DMS 273 treated with DMSO at 0.1 percent for 48 hours (cell line): ENCODE measurements around the gene PPIP5K2.

Experiments
- DNase-seq: peaks from one replicate; lab custom pipeline; 2025; lab: John Stamatoyannopoulos, UW

Gene PPIP5K2

DNA sequence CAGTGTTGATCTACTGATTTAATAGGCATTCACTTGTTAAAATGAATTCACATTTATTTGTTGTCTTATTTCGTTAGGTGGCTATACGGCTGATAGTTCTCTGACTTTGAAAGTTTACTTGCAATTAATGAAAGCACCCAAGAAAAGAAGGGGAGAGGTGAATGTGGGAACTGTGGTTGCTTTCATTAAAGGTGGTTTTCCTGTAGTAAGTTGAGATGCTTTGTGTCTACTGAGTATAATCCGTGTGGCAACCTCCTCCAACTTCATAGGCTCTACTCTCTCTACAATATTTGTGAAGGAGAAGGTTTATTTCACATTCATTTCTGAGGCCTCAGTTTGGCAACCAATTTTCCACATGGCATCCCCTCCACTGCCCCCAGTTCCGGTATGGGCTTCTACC is 125.7 kb downstream of the PPIP5K2 start:
- no peak for DNase-seq

DNA sequence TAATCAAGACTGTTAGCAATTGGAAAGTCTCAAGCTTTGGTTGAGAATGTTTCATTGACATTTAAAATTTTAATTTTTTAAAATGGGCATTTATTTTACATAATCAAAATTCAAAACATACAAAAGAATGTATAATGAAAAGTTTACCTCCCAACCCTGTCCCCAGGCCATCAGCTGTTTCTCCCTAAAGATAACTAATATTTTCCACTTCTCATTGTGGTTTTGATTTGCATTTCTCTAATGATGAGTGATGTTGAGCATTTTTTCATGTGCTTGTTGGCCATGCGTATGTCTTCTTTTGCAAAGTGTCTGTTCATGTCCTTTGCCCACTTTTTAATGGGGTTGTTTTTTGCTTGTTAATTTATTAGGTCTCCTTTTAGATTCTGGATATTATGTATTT is 127.0 kb downstream of the PPIP5K2 start:
- no peak for DNase-seq

DNA sequence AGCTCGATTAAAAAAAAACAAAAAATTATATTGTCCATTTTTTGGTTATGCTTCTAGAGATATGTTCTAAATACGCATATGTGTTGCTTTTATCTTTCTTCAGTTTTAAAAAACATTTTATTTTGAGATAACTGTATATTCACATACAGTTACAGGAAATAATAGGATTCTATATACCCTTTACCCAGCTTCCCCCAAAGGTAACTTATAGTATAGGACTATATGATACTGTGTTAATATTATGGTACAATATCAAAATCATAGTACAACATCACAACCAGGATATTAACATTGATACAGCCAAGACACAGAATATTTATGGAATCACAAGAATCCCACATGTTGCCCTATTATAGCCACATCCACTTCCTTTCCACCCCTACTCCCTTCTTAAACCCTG is 129.0 kb downstream of the PPIP5K2 start:
- DNase-seq = no peak

DNA sequence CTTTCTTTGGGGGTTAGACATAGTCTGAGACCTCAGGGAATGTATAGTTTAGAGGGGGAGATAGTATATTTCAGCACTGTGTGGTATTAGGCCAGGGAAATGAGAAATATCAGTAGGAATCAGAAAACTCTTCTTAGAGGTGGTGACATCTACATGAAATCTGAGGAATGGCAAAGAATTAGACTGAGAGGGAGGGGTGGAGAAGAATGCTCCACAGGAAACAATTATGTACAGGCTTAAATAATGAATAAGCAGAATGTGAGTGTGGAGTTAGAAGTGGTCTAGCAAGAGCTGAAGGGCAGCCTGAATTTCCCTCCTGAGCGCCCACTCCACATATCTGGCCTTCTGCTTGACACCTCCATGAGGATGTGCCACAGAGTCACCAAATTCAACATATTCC is 134.8 kb downstream of the PPIP5K2 start:
- no peak for DNase-seq

DNA sequence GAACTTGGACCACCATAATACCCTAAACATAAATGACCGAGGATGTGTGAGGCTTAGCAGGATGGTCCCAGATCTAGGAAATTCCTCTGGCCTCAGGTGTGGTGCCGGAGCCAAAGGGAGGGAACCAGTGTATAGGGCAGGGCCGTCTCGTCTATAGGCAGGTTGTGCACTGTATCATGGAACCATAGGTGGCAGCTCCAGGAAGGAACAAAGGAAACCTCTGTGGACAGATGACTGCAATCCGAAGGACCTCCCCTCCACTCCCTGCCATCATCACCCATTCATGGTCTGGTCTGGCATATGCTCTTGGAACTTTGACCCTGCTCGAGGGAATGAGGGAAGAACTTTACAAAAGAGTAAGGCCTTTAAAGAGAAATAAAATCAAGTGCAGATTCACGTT is 135.6 kb downstream of the PPIP5K2 start:
- no peak for DNase-seq

DNA sequence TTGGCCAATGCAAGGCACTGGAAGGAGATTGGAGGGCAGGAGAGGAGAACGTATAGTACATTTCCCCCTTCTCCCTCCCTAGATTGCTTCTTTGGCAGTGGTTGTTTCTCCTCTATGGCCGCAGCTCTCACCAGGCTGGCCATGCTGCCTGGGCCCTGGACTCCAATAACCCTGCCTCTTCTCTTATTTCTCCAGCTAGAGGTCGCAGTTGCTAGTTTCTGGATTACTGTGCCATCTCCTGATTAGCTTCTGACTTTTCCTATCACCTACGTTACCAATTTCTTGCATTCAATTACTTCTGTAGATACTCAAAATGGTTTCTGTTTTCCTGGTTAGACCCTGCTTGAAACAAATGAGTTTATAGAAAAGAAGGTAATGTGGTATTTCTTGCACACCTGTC is 136.1 kb downstream of the PPIP5K2 start:
- no peak for DNase-seq

DNA sequence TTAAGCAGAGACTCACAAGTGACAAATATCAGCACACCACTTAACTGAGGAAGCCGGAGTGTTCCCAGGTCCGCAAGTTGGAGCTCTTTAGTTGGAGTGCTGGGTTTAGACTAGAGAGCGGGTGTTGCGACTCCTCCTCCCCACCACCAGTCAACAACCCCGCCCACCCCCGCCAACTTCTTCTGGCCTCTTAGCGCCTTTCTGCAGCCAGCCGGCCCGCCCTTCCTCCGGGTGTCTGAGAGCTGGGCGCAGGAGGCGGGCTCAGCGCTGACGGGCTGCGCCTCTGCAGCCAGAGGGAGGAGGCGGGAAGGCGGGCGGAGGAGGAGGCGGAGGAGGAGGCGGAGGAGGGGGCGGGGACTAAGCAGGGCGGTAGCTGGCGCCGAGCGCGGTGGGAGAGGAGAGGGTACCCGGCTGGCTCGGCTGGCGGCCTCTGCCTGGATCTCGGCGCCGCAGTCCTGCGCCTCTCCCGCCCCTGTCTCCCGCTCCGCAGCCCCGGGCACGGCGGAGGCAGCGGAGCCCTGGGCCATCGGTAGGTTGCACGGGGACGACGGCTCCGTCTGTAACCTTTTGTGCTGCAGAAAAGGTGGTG is 138.4 kb downstream of the PPIP5K2 start, which contains the start of gene MACIR:
TSS of gene MACIR (plus strand) at position 396 of the 589 bp plus-strand sequence. CDS start 17,157 bp downstream, outside the sequence.
- DNase-seq = peak; percentile 96

DNA sequence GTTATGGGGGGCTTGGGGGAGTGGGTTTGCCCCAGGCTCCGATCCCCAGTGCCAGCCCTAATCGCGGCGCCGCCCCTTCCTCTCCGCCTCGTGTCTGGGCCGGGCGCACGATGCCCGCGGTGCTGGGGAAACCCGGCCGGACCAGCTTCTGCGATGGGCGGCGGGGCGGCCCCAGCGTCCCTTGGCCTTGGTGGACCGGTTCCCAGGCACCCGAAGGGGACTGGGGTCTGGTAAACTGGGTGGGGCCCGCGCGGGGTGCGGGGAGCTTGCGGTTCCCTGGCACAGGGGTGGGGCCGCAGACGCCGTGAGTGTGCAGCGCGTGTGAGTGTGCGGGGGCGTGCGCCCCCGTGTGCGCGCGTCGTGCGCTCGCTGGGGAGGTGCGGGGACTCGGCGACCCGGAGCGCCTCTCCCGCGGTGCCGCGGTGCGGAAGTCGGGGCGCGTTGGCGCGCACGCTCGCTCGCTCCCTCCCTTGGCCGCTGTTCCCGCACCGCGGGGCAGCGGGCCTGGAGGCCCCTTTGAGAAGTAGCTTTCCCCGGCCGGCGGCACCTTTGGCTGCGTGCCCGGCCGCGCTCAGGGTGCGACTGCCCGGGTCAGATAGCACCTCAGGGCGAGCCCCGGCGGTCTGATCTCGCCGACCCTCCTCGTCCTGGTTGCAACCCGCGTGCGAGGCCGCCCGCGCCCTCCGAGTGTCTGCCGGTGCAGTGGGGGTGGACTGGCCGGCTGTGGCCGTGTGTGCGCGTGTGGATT is 139.0 kb downstream of the PPIP5K2 start:
- peak; percentile 69 for DNase-seq

DNA sequence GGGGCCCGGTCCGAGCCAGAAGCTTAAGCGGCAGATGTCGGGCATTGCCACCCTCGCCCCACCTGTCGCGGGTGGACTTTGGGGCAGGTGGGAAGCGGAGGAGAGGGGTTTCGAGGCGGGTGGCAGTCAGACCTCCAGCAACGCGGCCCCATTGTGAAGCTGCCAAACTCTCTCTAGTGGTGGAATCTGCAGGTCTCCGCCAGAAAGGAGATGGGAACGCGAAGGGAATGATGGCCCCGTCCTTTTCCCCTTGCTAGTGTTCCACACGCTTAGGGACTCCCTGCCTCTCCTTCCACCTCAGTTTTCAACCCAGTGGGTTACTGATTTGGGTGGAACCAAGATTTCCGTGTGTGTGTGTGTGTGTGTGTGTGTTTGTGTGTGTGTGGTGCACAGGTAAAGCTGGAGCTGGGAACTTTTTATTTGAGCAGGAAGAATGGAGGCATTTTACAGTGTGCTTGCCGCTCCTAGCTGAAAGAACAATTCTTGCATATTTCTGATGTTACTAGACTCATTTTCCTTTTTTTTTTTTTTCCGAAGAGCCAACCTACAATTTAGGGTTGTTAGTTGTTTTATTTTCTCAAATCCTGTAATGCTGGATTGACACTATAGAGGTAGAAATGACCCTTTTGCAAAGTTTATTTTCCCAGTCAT is 139.7 kb downstream of the PPIP5K2 start:
- peak; percentile 21 for DNase-seq

DNA sequence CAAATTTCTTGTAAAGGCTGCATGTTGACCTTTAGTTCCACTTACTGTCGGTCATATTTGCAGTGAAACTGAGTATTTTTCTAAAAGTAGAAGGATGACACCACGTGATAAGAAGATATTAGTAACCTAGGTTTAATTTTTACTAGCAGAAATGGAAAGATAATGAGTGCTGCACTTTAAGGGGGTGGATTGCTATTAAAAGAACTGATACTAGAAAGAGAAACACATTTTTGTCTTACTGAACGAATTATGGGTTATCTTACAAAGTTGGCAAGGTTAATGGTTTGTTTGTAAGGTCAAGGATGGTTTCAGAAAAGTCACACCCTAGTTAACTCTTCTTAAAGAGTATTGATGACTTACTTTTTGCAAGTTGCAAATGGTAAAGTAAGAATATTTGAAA is 140.8 kb downstream of the PPIP5K2 start:
- DNase-seq = no peak
